Spleen (tissue), 7 donors: Measurements from ENCODE around the gene ASPG.

ENCODE experiments used
- POLR2AphosphoS5 ChIP-seq, 3 donors: sonication (generic); formaldehyde crosslinking; IDR thresholded peaks; one replicate each; pipeline ENCODE4 v1.5.1; 2017; ENCODE audit warnings: antibody characterized with exemption in 3 of 3
- TF ChIP-seq, protein P1 (sequence below), 11 experiments: fragments of 200-600 bp in 7 of 11; fragments of 450-650 bp in 4 of 11; sonication (generic) in 4 of 11; IDR thresholded peaks in 8 of 11; conservative IDR thresholded peaks in 3 of 11; 1 replicate in 7 of 11; 2 replicates in 4 of 11; pipeline versions ENCODE4 v1.4.0 to v1.8.0; 2016 to 2021; ENCODE audit warnings: antibody characterized with exemption in 11 of 11, inconsistent platforms in 4 of 11, mild to moderate bottlenecking in 1 of 11
- donor health status: DM: no; HTN: no; CAD: no; lungs with moderate emphysema.
- donor health status: DM: no; HTN: no; CAD: no.
- donor health status: DM: no; HTN: no; CAD: no.

DNA sequence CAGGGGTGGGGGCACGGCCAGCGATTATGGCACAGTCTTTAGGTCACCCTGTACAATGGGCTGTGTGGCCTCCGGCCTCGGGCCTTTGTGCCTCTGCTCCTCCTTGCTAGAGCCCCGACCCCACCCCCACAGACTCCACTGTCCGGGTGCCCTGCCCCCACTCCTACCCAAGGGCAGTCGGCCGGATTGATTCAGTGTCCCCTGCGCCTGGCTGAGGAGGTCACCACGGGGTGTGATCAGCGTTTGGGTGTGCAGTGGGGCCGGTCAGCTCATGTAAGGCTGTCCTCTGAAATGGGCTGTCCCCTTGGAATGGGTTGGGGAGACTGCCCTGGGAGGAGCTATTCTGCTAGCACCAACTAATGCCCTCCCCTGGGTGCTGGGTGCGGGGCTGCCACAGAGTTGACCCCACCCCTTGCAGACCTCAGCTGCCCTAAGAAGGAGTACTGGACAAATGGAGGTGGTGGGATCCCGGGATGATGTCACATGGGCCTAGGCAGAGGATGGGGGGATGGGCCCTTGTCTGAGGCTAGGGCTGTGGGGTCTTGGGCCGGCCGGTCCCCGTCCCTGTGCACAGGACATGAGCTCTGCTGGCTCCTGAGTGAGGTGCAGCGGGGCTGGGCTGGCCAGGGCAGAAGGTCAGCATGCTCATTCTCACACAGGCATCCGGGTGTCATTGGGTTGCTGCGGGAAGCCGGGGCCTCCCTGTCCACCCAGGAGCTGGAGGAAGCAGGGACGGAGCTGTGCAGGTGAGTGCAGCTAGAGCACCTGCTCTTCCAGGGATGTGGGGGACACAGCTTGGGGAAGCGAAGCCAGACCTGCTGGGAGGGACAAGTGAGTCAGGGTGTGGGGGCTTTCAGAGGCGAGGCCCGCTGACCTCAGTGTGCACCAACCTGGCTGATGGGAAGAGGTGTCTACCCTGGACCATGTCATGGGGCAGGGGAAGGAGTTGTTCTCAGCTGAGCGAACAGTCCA lies 23.4 kb downstream of the ASPG start:
- TF ChIP-seq, protein P1, sequence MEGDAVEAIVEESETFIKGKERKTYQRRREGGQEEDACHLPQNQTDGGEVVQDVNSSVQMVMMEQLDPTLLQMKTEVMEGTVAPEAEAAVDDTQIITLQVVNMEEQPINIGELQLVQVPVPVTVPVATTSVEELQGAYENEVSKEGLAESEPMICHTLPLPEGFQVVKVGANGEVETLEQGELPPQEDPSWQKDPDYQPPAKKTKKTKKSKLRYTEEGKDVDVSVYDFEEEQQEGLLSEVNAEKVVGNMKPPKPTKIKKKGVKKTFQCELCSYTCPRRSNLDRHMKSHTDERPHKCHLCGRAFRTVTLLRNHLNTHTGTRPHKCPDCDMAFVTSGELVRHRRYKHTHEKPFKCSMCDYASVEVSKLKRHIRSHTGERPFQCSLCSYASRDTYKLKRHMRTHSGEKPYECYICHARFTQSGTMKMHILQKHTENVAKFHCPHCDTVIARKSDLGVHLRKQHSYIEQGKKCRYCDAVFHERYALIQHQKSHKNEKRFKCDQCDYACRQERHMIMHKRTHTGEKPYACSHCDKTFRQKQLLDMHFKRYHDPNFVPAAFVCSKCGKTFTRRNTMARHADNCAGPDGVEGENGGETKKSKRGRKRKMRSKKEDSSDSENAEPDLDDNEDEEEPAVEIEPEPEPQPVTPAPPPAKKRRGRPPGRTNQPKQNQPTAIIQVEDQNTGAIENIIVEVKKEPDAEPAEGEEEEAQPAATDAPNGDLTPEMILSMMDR (IDR thresholded peaks at IDR 0.05 in 8 of 11, conservative IDR thresholded peaks at IDR 0.05 in 3 of 11): no peak
- no peak for TF ChIP-seq POLR2AphosphoS5 (IDR thresholded peaks at IDR 0.05)
